Urothelium cell line (cell line): ENCODE measurements around the gene DSE.

Experiments
- DNase-seq: peaks from one replicate; pipeline ENCODE4 v3.0.0; 2011; ENCODE audit warnings: low spot score, mixed read lengths
- FAIRE-seq: peaks from 2 replicates; lab custom pipeline; 2011; peaks lifted over from hg19 to GRCh38; lab: Jason Lieb, UNC

The DSE gene

DNA sequence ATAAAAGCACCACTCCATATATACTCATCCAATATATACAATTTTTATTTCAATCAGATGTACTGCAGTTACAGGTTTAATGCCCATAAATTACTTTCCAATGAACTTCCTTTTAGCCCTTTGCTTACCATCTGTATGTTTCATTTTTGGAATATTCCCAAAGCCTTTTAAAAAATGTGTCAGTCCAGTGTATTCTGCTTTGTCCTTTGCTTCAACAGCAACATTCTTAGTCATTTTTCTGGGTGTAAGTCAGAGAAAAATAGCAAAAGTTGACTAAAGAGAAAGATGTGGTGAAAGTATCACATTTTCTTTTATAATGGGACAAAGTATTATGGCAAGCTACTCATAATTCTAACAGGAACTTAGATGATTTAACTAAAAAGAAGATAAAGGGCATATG lies 15.2 kb downstream of the DSE start:
- DNase-seq (no peak), FAIRE-seq (no peak)

DNA sequence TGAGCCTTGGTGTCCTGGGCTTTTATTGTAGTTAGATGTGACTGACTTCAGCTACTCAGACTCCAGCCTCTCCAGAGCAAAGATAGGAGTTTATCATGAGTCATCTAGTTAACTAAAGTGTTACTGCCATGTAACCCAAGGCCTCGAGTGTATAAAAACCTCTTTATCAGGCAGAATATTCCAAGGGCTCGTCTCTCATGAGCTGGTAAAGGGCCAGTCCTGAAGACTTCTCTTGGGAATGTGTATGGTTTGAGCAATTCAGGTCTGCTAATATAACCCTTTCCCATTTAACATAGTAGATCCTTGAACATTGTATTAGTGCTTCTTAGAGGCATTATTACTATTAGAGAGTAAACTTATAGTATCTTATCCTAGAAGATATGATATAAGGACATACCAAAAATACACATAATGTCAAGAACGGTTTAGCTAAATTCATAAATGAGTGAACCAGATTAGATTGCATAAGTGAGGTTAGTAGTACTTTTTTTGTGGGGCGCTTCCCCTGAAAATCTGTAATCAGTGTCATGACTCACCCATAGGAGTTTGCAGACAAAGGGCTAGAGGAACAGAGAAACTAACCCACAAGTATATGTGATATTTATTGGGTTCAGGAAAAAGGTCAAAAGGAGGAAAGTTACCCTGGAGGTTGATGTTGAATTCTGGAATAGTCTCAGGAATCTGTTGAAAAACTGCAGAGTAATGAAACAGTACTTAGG lies 16.0 kb downstream of the DSE start:
- FAIRE-seq: no peak
- peak; percentile 18 for DNase-seq

DNA sequence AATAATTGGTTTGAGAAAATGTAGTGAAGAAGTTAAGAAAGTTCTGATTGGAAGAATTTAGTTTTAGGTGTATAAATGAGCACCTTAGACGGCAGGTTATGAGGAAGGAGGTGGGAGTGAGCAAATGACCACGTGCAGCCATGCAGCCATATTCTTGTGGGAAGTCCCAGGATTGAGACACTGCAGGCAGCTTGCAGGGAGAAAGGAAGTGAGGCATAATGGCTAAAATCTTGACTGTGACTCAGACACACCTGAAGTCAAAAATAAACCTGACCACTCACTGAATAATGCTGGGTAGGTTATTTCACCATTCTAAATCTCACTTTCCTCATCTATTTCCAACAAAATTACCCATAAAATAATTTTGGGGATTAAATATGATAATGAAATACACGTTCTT lies 16.6 kb downstream of the DSE start:
- DNase-seq (peak; percentile 31), FAIRE-seq (no peak)

DNA sequence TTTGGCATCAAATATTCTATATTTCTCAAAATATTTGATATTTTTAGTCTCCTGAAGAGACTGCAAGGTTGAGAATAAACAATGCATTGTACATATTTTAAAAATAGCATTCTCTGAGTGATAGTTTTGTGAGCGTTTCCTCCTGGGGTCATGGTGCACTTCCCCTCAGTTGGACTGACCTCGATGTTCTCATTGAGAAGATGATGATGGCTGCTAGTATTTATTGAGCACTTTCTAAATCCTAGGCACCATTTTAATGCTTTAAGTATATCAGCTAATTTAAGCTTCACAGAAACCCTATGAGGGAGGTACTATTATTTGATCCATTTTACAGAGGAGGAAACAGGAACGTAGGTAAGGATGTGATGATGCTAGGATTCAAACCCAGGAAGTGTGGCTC lies 18.2 kb downstream of the DSE start:
- no peak for FAIRE-seq

DNA sequence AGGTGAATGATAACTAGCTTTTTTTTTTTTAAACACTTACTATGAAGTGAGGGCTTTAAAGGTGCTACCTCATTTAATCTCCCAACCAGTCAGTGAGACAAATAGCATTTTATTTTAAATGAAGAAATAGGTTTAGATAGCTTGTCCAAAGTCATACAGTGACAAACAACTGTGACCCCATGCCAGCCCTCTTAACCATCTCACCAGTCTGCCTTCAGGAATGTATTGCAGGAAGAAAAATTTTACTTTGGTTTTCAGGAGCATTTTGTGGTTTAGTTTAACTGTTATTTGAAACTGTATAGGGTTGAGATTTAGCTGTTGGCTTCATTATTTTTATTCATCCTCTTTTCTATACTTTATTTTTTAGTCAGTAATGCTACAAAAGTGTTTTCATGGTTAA lies 18.6 kb downstream of the DSE start:
- DNase-seq: no peak
- FAIRE-seq: no peak

More for the DNA sequence above, 18.2 kb downstream of the DSE start:
- DNase-seq: no peak

DNA sequence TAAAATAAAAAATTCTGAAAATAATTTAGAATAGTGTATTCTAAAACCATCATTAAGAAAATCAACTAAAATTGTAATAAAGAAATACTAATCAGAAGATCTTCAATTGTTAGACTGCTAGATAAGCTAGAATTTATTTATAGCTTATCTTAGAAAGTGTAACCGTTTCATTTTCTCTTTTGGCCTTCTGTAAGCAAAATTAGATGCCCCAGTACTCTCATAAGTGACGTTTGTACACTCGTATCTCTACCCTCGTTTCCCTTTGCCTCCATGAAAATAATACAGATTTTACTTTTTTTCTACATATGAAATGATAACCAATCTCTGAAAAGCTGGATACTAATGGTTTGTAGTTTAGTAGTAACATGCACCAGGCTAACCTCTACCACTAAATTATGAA lies 19.8 kb downstream of the DSE start:
- no peak for DNase-seq
- no peak for FAIRE-seq

DNA sequence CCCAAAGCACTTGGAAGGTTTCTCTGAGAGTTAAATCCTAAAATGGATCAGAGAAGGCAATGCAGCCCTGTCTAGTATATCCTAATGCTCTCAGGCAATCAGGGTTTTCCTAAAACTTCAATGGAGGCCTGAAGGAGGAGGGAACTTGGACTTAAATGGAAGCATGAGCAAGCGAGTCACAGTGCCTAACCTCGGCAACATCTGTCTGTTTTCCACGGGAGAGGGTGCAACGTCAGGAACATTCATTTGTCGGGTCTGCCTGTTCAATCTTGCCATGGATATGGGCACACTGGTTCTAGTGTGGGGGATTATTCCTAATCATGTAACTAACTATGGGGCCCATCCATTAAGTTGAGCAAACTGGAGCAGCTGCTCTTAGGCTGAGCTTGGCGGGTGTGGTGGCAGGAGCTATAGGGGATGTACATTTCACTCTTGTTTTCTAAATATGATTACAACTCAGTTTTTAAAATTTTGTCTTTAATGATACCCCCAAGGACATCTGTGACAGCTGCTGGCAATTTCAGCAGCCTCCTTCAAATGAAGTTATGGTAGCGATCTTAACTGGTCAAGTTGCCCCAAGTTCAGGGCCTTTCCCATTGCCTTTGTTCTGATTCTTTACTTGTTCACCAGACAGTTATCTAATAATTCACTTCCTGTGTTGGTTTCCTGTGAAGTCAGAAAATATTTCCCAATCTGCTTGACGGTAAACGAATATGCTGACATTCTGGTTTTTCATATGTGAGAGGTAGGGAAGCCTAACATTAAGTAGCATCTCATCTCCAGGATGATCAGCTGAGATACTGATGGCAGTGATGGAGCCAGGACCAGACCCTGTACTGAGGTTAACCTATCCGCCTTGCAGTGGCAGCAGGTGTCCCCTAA lies 21.6 kb downstream of the DSE start:
- no peak for FAIRE-seq
- no peak for DNase-seq

DNA sequence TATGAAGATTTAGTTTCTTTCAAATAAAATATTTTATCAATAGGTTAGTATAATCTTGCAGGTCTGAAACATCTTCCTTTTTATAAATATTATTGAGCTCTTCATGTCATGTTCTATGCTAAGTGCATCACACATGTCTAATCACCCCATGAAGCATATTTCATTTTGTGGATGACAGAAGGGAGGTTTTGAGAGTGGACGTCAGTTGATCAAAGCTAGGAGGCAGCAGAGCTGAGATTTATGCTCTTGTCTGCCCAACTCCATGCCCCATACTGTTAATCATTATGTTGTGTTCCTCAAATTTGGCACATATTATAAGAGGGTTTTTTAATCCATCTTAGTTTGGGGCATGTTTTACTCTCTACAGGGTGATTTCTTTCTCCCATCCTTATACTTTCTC lies 22.7 kb downstream of the DSE start:
- DNase-seq: no peak
- FAIRE-seq: no peak

DNA sequence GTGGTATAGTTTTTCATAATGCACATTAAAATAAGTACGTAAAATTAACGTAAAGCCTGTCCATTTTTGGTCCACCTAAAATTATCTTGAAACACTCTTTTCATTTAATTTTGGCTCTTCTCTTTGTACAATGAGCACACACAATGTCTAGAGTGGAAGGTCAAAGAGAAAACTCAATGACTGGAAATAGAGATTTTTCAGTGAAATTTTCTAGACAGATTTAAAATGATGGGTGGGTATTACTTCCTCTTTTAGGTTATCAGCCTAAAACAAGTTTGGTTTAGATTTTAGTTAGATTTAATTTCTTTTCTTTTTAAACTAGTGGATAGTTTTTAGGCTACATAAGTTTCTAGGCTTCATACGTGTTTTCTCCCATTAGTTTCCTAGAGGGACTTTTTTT lies 24.9 kb downstream of the DSE start:
- FAIRE-seq (no peak), DNase-seq (no peak)

DNA sequence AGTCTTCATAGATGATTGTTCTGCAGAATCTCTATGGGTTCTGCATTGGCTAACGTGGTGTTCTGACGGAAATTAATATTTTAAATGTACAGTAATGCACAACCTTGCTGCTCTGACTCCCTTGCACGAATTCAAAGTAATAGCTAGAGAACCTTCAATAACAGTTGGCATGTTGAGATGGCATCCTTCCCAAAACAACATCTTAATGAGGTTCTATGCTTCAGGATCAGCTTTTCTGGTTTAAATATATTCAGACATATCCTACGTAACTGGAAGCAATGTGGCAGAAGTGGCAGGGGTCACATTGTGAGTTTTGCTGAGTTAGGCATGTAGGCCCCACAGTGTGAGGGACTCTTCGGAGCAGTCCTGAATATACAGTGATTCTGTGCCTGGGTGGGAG lies 25.7 kb downstream of the DSE start:
- FAIRE-seq (no peak), DNase-seq (no peak)

DNA sequence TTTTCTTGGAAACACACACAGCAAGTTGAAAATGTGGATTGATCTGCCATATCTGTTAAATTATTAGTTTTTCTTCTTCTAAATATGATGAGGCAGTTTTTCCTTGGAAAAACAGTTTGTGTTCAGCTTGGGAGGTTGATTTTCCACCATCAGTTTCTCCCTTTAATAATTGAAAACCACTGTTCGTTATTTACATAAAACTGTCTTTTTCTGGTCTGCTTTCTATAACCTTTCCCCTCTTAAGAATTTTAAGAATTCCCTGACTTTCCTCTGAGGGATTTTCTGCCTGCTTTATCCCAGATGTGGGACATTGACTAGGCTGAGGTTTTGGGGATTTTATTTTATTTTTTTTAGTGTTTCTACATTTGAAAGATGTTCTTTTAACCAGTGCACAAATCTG lies 27.2 kb downstream of the DSE start:
- FAIRE-seq (no peak), DNase-seq (no peak)

DNA sequence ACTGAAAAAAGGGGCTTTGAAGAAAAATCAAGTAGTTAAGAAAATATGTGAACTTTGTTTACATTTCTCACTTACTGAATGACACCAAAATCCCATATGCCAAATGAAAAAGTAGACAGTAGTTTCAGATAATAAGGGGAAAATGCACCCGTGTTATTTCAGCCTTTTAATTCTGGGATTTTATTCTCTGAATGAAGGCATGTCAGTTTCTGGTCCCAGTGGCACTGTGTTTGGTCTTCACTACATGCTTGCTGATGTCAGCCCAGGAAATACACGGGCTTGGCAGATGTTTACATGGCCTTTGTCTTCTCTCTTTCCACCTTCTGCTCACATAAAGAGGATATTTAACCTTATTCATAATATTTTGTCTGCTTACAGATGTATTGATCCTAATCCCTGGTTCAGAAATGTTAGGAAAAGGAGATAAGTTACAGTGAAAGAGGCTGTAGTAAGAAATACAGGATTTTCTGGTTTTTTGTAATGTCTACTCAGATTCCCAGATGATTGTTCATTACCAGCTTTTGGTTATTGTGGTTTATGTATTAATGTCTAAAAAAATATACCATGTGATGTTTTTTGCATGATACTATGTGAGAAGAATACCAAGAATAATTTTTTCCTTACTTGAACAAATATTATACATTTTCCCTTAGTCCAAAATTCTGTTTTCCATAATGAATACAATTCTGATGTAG lies 27.7 kb downstream of the DSE start:
- FAIRE-seq: no peak
- no peak for DNase-seq

DNA sequence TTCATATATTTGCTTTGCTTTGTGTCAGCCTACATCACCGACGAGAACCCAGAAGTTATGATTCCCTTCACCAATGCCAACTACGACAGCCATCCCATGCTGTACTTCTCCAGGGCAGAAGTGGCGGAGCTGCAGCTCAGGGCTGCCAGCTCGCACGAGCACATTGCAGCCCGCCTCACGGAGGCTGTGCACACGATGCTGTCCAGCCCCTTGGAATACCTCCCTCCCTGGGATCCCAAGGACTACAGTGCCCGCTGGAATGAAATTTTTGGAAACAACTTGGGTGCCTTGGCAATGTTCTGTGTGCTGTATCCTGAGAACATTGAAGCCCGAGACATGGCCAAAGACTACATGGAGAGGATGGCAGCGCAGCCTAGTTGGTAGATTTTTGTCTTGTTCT lies 28.5 kb downstream of the DSE start:
- DNase-seq (no peak), FAIRE-seq (no peak)

DNA sequence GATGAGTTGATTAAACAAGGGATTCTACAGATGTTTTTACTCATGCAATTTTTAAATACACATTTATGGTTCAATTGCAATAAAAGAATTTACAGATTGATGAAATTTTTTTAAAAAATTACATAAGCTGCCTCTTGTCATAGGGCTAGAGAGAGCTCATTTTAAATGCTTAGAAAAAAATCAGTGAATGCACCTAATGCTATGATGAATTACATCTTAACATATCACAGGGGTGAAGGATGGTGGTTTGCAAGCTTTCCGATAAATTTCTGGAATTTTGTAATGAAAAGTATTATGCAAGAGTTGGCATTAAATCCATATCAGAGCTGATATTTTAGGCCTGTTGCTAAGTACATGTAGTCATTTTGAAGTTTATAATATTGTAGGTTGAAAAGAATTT lies 29.6 kb downstream of the DSE start:
- DNase-seq (no peak), FAIRE-seq (no peak)

DNA sequence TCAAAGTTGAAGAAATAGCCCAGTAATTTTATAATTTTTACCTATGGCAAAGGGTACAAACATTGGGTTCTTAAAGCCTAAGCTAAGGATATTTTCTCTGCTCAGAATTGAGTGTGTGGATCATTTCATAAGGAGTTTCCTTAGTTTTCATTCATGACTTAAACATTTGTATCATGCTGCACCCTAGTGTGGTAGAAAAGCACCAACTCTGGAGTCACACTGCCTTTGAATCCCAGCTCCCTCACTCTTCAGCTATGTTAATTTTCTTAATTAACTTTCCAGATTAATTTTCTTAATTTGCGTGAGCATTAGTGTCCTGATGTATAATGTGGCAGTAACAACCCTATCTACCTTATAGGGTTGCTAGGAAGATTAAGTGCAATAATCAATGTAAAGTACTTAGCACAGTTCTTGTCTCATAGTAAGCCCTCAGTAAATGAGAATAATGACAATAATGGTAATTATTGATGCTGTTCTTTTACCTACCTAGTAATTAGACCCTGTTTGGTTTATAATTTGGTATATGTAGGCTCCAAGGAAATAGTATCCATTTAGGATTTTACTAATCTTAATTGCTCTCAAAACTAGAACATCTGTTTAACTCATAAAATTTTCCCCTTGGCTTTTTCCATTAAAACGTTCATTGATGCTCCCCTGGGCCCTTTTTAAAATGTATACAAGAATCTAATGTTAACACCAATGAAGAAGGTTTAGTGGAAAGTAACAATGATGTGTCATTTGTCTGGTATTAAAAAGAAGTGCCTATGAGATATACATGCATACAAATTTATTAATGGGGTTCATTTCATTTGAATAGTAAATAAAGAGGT lies 31.6 kb downstream of the DSE start:
- no peak for FAIRE-seq
- DNase-seq: no peak

DNA sequence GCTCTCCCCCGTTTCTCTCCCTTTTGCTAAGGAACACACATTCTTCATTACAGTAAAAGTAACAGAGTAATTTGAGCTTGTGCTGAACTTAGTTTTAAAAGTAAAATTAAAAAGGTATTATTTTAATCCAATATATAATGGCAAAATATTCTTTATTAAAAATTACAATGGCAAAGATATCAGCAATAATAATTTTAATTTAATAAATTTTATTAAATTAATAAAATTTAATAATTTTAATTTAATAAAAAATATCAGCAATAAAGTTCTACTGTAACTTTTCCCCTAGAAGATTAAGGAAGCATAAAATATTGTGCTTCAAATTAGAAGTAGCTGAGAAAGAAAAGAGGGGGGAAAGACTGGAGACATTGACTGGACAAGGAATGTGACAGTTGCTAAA lies 32.5 kb downstream of the DSE start:
- FAIRE-seq (no peak), DNase-seq (no peak)

DNA sequence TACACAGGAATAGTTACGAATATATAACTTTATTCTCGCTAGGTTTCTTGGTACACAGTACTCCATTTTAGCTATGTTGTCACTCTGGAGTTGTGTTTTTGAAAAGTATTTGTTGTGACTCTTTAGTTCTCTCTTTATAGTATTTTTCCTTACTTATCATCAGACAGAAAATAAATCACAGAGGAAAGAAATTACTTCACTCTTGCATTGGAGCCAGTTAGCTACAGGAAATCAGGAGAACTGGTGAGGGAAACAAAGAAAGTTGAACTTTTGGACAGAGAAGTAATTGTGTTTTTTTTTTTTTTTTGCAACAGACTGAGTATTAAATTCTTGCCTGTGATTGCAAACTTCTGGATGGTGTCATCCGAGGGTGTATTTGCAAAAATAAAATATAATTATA lies 33.9 kb downstream of the DSE start:
- no peak for DNase-seq
- no peak for FAIRE-seq

DNA sequence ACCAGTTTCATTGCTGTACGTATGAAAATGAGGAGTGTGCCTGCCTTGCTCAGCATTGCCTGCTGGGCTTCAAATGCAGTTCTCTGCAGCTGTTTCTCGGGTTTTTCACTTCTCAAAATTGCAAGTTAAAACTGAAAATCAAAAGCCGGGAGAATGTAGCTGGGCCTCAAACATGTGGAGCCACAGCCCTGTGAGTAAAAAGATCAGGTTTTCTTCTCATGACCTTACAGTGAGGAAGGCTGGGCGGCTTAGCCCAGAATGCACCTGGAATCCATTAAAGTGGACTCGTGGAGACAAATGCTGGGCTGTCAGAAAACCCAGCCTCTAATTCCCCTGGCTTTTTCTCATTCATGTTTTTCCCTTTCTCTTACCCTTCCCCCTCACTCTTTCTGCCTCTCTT lies 34.4 kb downstream of the DSE start:
- no peak for DNase-seq
- FAIRE-seq: no peak

DNA sequence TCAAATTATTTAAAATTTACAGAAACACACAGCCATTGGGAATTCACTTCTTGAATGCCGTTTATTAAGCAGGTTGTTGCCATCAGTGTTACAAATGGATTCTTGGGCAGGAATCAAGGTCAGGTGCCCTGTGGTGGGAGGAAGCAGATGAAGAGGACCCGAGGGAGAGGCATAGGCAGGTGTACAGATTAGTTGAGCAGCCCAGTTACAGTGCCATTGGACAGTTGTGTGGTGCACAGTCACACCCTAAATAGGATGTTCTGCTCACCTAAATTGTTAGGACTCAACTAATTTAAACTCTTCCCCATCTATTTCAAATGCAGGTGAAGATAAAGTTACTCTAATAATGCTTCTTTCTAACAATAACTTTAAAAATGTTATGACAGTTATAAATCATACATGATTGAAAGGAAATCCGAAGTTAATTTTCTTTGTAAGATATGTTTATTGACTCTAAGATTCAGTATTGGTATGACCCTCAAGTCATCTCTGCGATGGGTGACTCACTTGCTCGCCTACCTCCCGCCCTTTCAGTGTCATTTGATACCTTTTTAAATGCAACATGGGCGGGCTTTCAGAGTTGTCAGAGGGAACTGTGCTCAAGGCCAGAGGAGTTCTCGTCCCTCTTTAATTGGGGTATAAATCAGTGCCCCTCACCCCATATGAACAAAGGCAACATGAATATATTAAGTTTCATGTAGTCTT lies 35.1 kb downstream of the DSE start:
- DNase-seq (peak; percentile 21), FAIRE-seq (no peak)

DNA sequence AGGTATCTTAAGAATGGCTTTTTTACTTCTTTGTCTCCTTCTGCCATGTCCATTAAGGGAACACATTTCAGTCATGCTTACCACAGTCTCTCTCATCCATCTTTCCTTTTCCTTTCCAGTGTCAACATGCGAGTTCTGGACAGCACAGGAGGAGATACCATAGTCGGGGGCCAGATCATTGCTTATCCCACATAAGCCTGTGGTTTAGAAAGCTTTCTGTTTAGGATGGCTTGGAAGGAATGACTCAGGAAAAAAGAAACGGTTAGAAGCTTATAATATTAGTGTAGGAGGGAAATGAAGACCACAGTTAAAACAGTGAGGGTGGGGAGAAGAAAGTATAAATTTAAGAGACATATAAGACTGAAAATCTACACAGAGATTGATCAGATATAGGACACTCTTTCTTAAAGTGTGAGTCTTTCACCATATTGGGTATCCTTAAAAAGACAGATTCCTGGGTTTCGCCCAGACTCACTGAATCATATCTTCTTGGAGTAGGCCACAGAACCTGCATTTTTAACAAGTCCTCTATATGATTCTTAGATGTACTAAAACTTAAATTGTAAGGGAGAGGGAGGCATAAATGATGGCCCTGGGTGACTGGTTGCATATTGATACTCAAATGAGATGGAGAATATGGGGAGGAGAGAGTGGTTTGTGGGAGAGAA lies 36.1 kb downstream of the DSE start:
- no peak for DNase-seq
- FAIRE-seq: no peak
